Stomach (tissue), 4 donors: ENCODE data around the gene GSG1L.

Source experiments
- CTCF ChIP-seq, 7 experiments: fragments of 450-650 bp in 4 of 7; fragments of 200-600 bp in 3 of 7; sonication (generic) in 3 of 7; IDR thresholded peaks; one replicate each; pipeline ENCODE4 v1.5.1; 2016 to 2019; ENCODE audit warnings: antibody characterized with exemption in 7 of 7, control low read depth in 2 of 7, mild to moderate bottlenecking in 1 of 7
- EP300 ChIP-seq: sonication (generic); formaldehyde crosslinking; IDR thresholded peaks from one replicate; pipeline ENCODE4 v1.6.1; 2017; ENCODE audit warnings: antibody characterized with exemption
- POLR2A ChIP-seq, 4 donors: fragments of 450-650 bp; IDR thresholded peaks; one replicate each; pipeline ENCODE4 v1.6.1; 2016; ENCODE audit warnings: antibody characterized with exemption in 4 of 4, control low read depth in 2 of 4, mild to moderate bottlenecking in 1 of 4, moderate library complexity in 1 of 4
- POLR2AphosphoS5 ChIP-seq, 3 donors: sonication (generic); formaldehyde crosslinking; IDR thresholded peaks; one replicate each; pipeline ENCODE4 v1.6.1; 2016; ENCODE audit warnings: antibody characterized with exemption in 3 of 3

GRCh38 chr16:27950206-27950887, 113.2 kb downstream of the GSG1L start:
- TF ChIP-seq CTCF (IDR thresholded peaks at IDR 0.05) (no peak), POLR2A (IDR thresholded peaks at IDR 0.05) (no peak), EP300 (no peak), POLR2AphosphoS5 (IDR thresholded peaks at IDR 0.05) (no peak)
